Stimulated activated effector memory CD8-positive, alpha-beta T cell treated with anti-CD3 and anti-CD28 coated beads, Interleukin-12 subunit alpha, Interleukin-12 subunit beta, amount 100 ng/mL, for 72 hours (primary cell): ENCODE measurements around the gene FAM229B.

Source experiments
- ATAC-seq: fragments of 150-1000 bp; cut with Tn5 transposase; 2 replicates; pipeline ENCODE4 v1.10.0; 2021
- DNase-seq, 2 donors: peaks; one replicate each; pipeline ENCODE4 v3.0.0; 2021 to 2022; ENCODE audit warnings: low spot score in 2 of 2
- H3K27ac Mint-ChIP-seq: one replicate; pipeline ENCODE4 v1.8.0; 2022; ENCODE audit warnings: mild to moderate bottlenecking, mixed read lengths
- H3K36me3 Mint-ChIP-seq: one replicate; pipeline ENCODE4 v1.8.0; 2022; ENCODE audit warnings: mild to moderate bottlenecking, mixed read lengths
- H3K4me1 Mint-ChIP-seq: one replicate; pipeline ENCODE4 v1.8.0; 2022; ENCODE audit warnings: mixed read lengths
- H3K4me3 Mint-ChIP-seq: one replicate; pipeline ENCODE4 v1.8.0; 2022; ENCODE audit warnings: mild to moderate bottlenecking, mixed read lengths
- H3K9me3 Mint-ChIP-seq: one replicate; pipeline ENCODE4 v1.8.0; 2022; ENCODE audit warnings: mixed read lengths

Gene FAM229B

DNA sequence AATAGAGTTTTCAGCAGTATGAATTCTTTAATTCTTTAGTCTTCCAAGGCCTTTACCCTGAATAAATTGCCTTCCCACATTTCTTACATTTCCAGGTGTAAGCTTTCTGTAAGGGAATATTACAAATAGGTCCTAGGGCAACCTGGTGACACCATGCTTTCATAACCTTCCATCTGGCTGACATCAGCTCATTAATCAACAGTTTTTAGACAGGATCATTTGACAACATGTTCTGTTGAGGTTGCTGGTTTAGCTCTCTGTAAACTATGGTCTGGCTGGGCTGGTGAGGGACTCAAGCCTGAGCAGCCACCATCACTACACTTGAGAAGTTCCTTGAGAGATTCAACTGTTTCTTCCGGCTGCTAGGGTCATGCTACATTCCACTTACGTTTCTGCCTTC, 19.2 kb downstream of the FAM229B start:
- no peaks in the 10 kb centered on the region for H3K36me3 Mint-ChIP-seq
- H3K4me3 Mint-ChIP-seq: no peak overlapping the region
- ATAC-seq (no peak), DNase-seq (no peak)
- no peaks in the 10 kb centered on the region for H3K4me1 Mint-ChIP-seq
- peaks cover 4% of the 10 kb centered on the region for H3K9me3 Mint-ChIP-seq
- H3K27ac Mint-ChIP-seq: no peak overlapping the region

DNA sequence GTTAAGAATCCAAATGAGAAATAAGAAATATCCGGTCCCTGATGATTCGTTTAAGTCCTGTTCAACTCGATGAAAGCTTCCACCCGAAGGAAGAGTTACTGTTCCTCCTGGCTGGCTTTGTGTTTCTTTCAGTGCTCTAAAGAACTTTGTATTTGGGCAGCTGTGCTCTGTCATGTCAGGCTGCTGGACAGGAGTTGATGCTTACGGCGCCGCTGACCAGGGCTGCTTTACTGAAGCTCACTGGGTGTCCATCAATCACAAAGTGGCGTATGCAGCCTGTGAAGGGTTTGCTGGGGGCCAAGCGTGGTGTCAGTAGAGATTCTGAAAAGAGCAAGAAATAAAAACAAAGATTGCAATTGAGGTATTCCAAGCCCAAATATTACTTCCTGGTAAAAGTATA, 21.9 kb downstream of the FAM229B start:
- Mint-ChIP-seq H3K9me3 (peaks cover 4% of the 10 kb centered on the region), H3K36me3 (no peaks in the 10 kb centered on the region), H3K4me1 (no peaks in the 10 kb centered on the region), H3K27ac (no peak overlapping the region), H3K4me3 (no peak overlapping the region)
- DNase-seq: no peak
- ATAC-seq: no peak

DNA sequence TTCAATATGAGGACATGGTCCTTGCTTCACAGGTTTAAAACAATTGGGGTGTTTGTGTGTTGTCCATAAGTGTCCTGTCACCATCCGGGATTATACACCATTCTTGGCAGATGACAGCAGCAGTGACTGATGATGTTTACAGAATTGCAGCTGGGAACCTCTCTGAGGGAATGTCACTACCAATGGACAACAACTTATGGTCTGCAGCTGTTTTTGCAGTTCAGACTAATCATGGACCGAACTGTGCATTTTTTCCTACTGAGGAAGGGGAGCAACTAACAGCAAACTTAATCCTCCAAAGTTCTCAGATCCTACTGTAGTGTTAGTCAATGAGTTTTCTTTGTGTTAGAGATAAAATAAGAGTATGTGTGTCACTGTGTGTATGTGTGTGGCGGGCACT, 26.0 kb downstream of the FAM229B start:
- DNase-seq (no peak), ATAC-seq (no peak)
- Mint-ChIP-seq H3K4me3 (no peak overlapping the region), H3K27ac (no peak overlapping the region), H3K4me1 (peaks cover 9% of the 10 kb centered on the region), H3K9me3 (no peaks in the 10 kb centered on the region), H3K36me3 (no peaks in the 10 kb centered on the region)

DNA sequence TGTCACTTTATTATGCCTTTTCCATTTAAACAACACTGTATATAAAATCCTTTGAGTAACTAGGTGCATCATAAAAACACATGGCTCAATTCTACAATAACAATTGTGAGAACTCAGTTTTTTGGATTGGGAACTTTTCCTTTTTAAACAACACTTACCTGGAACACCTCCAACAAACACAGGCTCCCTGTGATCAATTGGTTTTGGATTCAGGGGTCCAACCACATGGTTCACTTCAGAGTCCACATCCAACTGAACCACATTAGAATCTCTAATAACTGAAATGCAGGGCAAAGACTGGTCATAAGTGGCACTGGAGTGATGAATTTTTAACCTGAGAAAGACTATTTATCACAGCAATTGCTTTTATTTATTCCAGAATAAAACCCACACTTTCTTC, 26.5 kb downstream of the FAM229B start:
- DNase-seq (no peak), ATAC-seq (no peak)
- H3K36me3 Mint-ChIP-seq: no peaks in the 10 kb centered on the region
- H3K4me1 Mint-ChIP-seq: peaks cover 9% of the 10 kb centered on the region
- H3K4me3 Mint-ChIP-seq: no peak overlapping the region
- no peak overlapping the region for H3K27ac Mint-ChIP-seq
- H3K9me3 Mint-ChIP-seq: no peaks in the 10 kb centered on the region

DNA sequence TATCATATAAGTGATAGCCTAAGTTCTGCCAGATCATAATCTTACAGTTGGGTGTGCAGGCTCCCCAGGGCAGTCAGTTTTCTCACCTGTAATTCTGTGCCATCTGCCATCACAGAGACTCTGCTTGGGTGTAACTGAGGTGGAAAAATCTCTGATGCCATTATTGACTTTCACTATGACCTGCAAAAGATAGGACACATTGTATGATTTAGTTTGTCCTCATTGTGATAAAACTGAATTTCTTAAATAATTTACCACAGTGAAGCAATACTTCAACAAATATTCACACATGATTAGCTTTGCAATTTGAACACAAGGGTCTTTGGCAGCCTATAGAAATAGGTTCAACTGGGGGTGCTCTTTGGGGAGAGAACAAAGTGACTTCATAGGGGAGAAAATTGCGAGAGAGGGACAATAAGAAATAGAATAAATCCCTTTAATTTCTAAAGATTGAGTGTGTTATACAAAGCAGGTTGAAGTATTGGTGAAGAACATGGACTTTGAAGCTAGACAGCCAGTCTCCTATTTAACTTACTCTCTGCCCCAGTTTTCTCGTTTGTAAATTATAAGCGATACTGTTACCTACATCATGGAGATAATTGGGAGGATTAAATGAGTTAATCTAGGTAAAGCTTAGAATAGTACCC, 27.3 kb downstream of the FAM229B start:
- peaks cover 9% of the 10 kb centered on the region for H3K4me1 Mint-ChIP-seq
- DNase-seq: no peak
- H3K36me3 Mint-ChIP-seq: no peaks in the 10 kb centered on the region
- H3K4me3 Mint-ChIP-seq: no peak overlapping the region
- H3K27ac Mint-ChIP-seq: no peak overlapping the region
- no peaks in the 10 kb centered on the region for H3K9me3 Mint-ChIP-seq
- no peak for ATAC-seq

GRCh38 chr6:112116221-112116620, 28.8 kb downstream of the FAM229B start:
- Mint-ChIP-seq H3K27ac (no peak overlapping the region), H3K9me3 (no peaks in the 10 kb centered on the region), H3K36me3 (no peaks in the 10 kb centered on the region), H3K4me1 (peaks cover 9% of the 10 kb centered on the region), H3K4me3 (no peak overlapping the region)
- ATAC-seq (no peak), DNase-seq (no peak)

GRCh38 chr6:112117554-112117953, 30.2 kb downstream of the FAM229B start:
- no peak for DNase-seq
- Mint-ChIP-seq H3K27ac (no peak overlapping the region), H3K9me3 (no peaks in the 10 kb centered on the region), H3K4me1 (peaks cover 9% of the 10 kb centered on the region), H3K36me3 (no peaks in the 10 kb centered on the region), H3K4me3 (no peak overlapping the region)
- ATAC-seq: peak; percentile 55

GRCh38 chr6:112118034-112118433, 30.6 kb downstream of the FAM229B start:
- peaks cover 9% of the 10 kb centered on the region for H3K4me1 Mint-ChIP-seq
- DNase-seq (no peak), ATAC-seq (no peak)
- no peak overlapping the region for H3K27ac Mint-ChIP-seq
- no peaks in the 10 kb centered on the region for H3K36me3 Mint-ChIP-seq
- H3K4me3 Mint-ChIP-seq: no peak overlapping the region
- H3K9me3 Mint-ChIP-seq: no peaks in the 10 kb centered on the region

DNA sequence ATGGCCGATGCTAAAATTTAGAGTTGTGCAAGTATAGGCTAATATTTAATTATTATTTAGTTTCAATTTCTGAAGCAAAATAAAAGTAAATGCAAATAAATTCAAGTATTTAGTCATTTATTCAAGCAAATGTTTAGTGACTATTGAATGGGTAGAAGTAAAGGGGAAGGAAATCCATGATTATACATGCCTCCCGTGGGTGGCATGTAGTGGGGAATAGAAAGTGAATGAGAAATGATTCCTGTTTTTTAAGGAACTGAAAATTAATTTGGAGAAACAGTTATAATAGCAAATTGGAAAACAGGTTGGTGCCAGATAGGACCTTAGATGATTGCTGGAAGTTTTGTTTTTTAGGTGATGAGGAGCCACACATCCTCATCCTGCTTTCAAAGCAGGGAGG, 35.4 kb downstream of the FAM229B start:
- peaks cover 1% of the 10 kb centered on the region for H3K4me1 Mint-ChIP-seq
- H3K9me3 Mint-ChIP-seq: no peaks in the 10 kb centered on the region
- no peak for ATAC-seq
- H3K36me3 Mint-ChIP-seq: no peaks in the 10 kb centered on the region
- no peak for DNase-seq
- no peak overlapping the region for H3K27ac Mint-ChIP-seq
- H3K4me3 Mint-ChIP-seq: no peak overlapping the region

GRCh38 chr6:112123982-112124381, 36.6 kb downstream of the FAM229B start:
- ATAC-seq (no peak), DNase-seq (no peak)
- no peak overlapping the region for H3K27ac Mint-ChIP-seq
- no peak overlapping the region for H3K4me3 Mint-ChIP-seq
- no peaks in the 10 kb centered on the region for H3K36me3 Mint-ChIP-seq
- H3K4me1 Mint-ChIP-seq: no peaks in the 10 kb centered on the region
- no peaks in the 10 kb centered on the region for H3K9me3 Mint-ChIP-seq

DNA sequence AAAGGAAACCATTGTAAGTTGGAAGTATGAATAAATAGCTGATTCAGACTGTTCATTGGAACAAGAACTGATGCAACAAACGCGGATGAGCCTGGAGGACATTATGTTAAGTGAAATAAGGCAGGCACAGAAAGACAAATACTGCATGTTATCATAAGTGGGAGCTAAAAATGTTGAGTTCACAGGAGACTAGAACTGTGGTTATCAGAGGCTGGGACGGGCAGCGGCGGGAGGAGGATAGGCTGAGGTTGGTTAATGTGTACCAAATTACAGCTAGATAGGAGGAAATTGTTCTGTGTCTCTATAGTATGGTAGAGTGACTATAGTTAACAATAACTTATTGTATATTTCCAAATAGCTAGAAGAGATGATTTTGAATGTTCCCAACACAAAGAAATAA, 40.8 kb downstream of the FAM229B start:
- ATAC-seq (no peak), DNase-seq (no peak)
- Mint-ChIP-seq H3K9me3 (no peaks in the 10 kb centered on the region), H3K4me3 (no peak overlapping the region), H3K36me3 (no peaks in the 10 kb centered on the region), H3K27ac (no peak overlapping the region), H3K4me1 (no peaks in the 10 kb centered on the region)

DNA sequence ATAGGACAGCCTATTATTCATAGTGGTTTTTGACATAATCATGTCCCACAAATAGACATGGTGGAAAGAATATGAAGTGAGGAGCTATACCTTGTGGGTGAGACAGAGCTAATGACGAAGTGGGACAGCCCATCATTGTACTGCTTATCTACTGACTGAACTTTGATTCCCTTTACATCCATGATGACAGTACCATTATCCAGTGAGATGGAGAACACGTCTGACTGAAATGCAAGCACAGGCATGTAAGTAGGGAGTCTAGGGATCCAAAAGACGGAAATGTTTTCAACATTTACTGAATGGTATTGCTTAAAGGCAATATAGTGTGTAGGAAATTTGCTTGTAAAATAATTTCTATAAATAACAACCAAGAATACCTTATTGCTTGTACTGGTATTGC, 43.5 kb downstream of the FAM229B start:
- Mint-ChIP-seq H3K36me3 (no peaks in the 10 kb centered on the region), H3K4me3 (no peak overlapping the region), H3K4me1 (no peaks in the 10 kb centered on the region), H3K9me3 (no peaks in the 10 kb centered on the region), H3K27ac (no peak overlapping the region)
- DNase-seq (no peak), ATAC-seq (no peak)

DNA sequence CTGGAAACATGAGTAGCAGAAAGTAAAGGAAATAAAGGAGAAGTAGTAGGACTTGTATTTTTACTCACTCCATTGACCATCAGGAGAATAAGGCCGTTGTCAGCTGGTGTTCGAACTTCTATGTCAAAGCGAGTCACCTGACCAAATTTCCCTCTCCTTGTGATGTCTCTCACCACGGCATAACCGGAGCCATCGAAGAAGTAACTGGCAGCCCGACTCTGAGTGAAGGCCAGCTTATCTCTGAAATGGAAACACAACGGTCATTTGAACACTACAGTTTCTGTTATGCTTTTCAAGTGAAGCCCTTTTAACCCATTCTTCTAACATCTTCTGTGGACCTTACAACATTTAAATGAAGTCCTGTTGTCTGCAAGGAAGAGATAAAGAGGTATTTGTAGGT, 51.7 kb downstream of the FAM229B start:
- ATAC-seq (no peak), DNase-seq (no peak)
- Mint-ChIP-seq H3K9me3 (no peaks in the 10 kb centered on the region), H3K27ac (no peak overlapping the region), H3K36me3 (no peaks in the 10 kb centered on the region), H3K4me3 (no peak overlapping the region), H3K4me1 (no peaks in the 10 kb centered on the region)

DNA sequence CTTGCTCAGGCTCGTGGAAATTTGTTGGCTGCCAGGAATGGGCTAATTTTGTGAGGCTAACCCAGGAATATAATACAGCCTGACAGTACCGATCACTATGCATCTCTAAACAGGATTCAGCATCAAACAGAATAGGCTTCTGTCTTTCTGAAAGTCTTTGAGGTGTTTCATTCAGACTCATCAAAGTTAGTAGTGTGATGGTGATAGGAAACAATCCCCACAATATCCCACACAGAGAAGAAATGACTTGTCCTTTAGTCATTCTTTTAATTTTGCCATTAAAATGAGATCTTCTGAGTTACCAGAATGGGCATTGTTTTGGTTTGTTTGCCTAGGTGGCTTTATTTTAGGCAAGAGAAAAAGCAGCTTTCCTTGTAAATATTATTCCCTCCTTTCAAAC, 54.3 kb downstream of the FAM229B start:
- peak; percentile 62 for ATAC-seq
- no peaks in the 10 kb centered on the region for H3K9me3 Mint-ChIP-seq
- no peak overlapping the region for H3K4me3 Mint-ChIP-seq
- no peaks in the 10 kb centered on the region for H3K36me3 Mint-ChIP-seq
- no peak for DNase-seq
- no peaks in the 10 kb centered on the region for H3K4me1 Mint-ChIP-seq
- H3K27ac Mint-ChIP-seq: no peak overlapping the region

- no peaks in the 10 kb centered on the region for H3K9me3 Mint-ChIP-seq
- H3K4me1 Mint-ChIP-seq: no peaks in the 10 kb centered on the region
- H3K27ac Mint-ChIP-seq: no peak overlapping the region
- H3K4me3 Mint-ChIP-seq: no peak overlapping the region
- H3K36me3 Mint-ChIP-seq: no peaks in the 10 kb centered on the region
- DNase-seq (no peak), ATAC-seq (no peak)
Observed at GRCh38 chr6:112144145-112144926, 56.9 kb downstream of the FAM229B start.

GRCh38 chr6:112145080-112145573, 57.7 kb downstream of the FAM229B start:
- ATAC-seq (peak; percentile 24), DNase-seq (no peak)
- Mint-ChIP-seq H3K9me3 (no peaks in the 10 kb centered on the region), H3K36me3 (no peaks in the 10 kb centered on the region), H3K4me1 (no peaks in the 10 kb centered on the region), H3K4me3 (no peak overlapping the region), H3K27ac (no peak overlapping the region)
